Activated CD4-positive, alpha-beta T cell treated with anti-CD3 and anti-CD28 coated beads, Interleukin-2, amount 50 U/mL, for 16 hours (primary cell): Measurements from ENCODE around the gene SPDYE6.
"Not testable (repeated sequence)": the region's sequence is repeated elsewhere in the genome, so short reads cannot be mapped to it uniquely, and the experiment has no call there.

Experiments
- DNase-seq: peaks from one replicate; pipeline ENCODE4 v3.0.0-alpha.2; 2020

SPDYE6 gene

DNA sequence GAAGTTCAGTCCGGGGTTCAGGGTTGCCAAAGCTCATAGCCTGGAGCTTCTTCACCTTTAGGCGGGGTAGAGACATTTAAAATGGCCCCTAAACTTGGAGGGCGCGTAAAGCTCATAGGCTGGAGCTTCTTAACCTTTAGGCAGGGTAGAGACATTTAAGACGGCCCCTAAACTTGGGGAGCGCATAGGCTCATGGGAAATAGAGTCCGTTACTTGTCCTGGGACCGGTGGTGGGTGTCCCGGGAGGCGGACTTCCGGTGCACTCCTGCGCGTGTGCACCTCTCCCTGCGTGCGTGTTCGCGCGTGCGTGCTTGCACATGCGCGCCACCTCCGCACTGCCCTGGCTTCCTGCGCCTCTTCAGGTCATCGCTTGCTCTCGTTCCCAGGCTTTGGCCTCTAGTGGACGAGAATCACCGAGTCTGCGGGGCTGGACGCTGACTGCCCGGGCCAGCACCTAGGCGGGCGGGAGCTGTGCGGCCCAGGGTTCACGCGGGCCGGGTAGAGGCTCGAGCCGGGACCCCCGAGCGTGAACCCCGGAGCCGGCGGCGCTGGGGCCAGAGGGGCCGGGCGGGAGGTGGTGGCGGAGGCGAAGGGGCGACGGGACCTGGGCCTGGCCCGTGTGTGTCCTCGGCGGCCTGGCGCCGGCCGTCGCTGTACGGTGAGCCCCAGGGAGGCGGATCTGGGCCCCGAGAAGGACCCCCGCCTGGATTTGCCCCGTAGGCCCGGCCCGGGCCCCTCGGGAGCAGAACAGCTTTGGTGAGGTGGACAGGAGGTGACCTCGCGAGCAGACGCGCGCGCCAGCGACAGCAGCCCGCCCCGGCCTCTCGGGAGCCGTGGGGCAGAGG lies 7.5 kb upstream of the SPDYE6 start:
- DNase-seq = peak; percentile 98

- DNase-seq = not testable (repeated sequence)
These were observed 9.3 kb downstream of the SPDYE6 start for GRCh38 chr7:102346983-102347382.

DNA sequence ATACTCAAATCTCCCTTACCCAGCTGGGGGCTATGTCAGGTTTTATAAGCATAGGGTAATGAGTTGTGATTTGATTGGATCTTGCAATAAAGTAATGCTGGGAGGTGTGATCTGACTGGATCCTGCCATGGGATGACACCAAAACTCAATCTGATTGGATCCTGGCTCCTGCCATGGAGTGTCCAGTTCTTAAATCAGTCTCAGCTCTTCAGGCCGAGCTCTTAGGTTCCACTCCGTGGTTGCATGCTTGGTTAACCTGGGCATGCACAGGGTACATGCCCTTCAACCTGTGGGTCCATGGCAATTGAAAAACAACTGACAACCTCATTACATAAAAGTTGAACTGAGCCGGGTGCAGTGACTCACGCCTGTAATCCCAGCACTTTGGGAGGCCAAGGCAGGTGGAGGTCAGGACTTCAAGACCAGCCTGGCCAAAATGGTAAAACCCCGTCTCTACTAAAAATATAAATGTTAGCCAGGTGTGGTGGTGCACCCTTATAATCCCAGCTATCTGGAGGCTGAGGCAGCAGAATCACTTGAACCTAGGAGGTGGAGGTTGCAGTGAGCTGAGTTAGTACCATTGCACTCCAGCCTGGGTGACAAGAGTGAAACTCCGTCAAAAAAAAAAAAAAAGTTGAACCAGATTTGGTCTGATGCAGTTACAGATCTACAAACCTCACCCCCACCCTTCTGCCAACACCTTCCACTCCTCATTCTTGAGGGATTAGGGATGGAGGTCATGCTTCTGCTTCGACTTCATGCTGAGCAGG lies 15.5 kb downstream of the SPDYE6 start:
- DNase-seq = not testable (repeated sequence)

DNA sequence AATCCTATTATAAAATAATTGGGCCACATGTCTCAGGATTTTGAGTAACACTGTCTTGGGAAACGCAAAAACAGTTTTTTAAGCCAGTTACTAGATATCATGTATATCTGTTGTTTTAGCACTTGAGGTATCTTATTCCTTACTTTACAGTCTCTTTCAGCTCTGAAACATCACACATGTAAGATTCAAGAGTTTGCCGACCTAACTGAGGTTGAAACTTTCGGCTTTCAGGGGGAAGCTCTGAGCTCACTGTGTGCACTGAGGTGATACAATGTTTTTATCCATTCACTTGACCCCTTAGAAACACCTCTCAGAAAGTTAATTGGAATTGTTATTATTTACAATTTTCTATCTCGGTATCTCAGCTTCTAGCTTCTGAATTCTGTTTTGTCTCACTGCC lies 18.8 kb downstream of the SPDYE6 start:
- DNase-seq = not testable (repeated sequence)

GRCh38 chr7:102337002-102337401 lies 19.2 kb downstream of the SPDYE6 start:
- DNase-seq = not testable (repeated sequence)

DNA sequence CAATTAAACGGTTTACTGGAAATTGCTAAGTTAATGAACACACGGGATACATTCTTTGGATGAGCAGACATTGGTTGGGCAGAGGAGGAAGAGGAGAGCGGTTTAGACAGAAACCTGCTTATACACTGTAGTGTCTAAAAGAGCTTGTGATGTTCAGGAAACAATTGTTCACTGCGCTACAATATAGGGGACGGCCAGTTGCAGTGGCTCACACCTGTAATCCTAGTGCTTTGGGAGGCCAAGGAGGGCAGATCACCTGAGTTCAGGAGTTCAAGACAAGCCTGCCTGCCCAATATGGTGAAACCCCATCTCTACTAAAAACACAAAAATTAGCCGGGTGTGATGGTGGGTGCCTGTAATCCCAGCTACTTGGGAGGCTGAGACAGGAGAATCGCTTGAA lies 20.7 kb downstream of the SPDYE6 start:
- DNase-seq = not testable (repeated sequence)

- not testable (repeated sequence) for DNase-seq
These were observed 25.4 kb downstream of the SPDYE6 start for GRCh38 chr7:102330666-102331460.

GRCh38 chr7:102329366-102329765 lies 26.9 kb downstream of the SPDYE6 start:
- DNase-seq = not testable (repeated sequence)

- DNase-seq = not testable (repeated sequence)
These were observed 27.4 kb downstream of the SPDYE6 start for GRCh38 chr7:102328863-102329262.

- not testable (repeated sequence) for DNase-seq
These were observed 29.1 kb downstream of the SPDYE6 start for GRCh38 chr7:102327183-102327582.

DNA sequence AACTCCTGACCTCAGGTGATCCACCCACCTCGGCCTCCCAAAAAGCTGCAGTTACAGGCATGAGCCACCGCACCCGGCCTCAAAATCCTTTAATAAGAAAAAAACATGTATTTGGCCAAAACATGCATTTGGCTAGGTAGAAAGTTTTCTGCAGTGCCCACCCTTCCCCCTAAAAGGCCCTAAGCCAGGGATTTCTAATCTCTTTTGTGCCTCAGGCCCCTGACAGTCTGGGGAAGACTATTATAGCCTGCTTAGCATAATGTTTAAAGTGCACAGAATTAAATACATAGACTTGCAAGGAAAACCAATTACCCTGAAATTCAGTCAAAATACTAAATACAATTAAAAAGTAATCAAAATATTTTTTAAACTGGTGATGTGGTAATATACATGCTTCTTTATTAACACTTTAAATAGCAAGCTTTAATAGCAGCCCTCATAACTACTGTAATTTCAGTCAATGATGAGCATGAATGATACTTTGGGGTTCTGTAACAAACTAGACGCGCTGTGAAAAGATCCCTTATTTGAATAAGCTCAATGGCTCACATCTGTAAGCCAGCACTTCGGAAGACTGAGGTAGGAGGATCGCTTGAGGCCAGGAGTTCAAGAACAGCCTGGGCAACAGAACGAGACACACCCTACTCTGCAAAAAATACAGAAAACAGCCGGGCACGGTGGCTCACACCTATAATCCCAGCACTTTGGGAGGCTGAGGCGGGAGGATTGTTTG lies 29.9 kb downstream of the SPDYE6 start:
- DNase-seq = no peak

DNA sequence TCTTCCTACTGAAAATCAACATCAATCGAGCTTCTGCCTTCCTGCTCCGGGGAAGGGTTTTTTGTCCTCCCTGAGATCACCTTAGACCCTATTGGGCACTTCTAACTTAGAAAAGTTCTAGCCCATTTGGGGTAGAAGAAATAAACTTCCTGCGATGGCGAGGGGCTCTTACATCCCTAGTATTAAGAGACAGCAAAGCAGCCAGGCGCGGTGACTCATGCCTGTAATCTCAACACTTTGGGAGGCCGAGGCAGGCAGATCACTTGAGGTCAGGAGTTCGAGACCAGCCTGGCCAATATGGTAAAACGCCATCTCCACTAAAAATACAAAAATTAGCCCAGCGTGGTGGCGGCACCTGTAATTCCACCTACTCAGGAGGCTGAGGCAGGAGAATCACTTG lies 31.1 kb downstream of the SPDYE6 start:
- not testable (repeated sequence) for DNase-seq

DNA sequence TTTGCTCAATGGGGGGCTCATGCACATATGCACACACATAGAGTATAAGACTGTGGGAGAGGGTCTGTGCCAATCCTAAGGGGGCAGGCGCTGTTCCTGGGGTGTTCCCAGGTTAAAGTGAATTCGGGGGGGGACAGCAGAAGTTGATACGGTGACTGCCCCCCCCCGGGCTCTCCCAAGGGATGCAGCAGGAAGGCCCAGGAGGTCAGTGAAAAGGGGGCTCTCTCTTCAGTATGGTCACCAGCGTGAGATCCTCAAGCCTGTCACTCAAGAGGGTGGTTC lies 32.4 kb downstream of the SPDYE6 start:
- DNase-seq = no peak

DNA sequence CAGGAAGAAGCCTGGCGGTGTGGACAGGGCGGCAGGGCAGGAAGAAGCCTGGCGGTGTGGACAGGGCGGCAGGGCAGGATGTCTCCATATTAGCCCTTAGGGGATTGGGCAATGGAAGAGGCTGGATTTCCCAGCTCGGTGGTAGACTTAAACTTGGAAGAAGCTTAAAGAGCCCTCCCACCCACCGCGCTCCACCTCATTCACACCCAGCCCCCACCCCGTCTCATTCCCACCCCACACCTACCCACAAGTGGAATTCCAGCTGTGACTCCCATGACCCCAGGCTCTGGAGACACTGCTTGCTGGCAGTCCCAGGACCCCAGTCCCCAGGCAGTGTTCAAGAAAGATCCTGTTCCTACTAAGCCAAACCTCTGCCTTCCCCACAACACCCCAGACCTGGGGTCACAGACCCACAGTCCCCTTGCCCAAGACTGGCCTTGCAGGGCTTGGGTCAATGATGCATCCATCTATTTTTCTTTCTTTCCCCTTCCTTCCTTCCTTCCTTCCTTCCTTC lies 34.0 kb downstream of the SPDYE6 start:
- no peak for DNase-seq

DNA sequence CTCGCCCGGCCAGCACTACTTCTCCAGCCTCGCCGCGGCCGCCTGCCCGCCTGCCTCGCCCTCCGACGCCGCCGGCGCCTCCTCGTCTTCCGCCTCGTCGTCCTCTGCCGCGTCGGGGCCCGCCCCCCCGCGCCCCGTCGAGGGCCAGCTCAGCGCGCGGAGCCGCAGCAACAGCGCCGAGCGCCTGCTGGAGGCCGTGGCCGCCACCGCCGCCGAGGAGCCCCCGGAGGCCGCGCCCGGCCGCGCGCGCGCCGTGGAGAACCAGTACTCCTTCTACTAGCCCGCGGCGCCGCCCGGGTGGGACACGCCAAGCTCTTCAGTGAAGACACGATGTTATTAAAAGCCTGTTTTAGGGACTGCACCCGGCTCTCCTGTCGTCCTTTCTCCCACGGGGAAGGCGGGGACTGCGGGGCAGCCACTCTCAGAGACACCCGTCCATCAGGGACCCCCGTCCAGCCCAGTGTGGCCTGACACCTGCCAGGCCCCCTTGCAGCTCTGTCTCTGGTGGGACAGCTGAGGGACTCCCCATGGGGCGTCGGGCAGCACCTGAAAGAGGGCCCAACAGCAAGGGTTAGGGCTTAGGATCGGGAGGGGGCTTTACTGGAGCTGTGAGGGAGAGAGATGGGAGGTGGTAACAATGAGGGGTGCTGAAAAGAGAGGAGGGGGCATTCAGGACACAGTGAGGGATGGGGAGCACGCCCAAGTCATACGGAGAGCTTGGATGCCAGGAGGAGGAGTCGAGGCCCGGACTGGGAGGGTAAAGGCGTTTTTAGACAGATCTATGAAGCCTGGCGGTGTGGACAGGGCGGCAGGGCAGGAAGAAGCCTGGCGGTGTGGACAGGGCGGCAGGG lies 34.7 kb downstream of the SPDYE6 start:
- DNase-seq = no peak

DNA sequence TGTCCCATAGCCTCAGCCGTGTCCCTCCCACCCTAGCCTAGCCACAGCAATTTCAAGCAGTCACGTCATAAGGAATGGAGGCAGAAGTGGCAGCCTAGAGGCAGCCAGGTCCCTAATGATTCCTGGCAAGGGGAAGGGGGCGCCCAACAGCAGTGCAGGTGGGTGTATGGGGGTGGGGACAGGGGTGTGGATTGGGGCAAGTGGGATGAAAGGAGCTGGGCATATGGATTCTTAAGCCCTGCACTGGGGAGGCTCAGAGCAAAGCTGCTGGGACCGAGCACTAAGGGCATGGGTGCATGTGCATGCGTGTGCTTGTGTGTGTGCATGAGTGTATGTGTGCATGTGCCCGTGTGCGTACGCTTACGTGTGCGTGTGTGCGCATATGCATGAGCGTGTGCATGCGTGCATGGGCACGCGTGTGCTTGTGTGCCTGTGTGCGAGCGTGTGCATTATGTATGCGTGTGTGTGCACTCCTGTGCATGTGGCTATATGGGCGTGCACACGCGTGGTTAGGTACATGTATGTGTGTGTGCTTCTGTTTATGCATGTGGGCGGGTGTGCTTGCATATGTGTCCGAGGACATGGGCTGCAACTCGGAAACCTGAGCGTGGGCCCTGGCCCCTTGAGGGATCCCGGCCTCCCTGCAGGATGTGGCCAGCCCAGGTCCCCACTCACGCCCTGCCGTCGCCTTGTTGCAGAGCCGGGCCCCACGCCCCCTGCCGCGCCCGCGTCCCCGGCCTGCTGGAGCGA lies 35.5 kb downstream of the SPDYE6 start:
- no peak for DNase-seq

DNA sequence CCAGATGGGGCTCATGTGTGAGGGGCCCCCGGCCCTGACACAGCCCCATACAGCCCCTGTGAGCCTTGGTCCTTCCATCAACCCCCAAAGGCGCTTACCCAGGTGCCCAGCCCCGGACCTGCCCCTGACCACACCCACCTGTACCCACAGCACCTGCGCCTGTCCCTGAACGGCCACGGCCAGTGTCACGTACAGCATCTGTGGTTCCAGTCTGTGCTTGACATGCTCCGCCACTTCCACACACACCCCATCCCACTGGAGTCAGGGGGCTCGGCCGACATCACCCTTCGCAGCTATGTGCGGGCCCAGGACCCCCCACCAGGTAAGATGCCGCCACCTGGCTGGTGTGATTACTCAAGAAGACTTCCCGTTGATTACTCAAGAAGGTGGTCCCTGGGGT lies 36.1 kb downstream of the SPDYE6 start:
- no peak for DNase-seq

- DNase-seq = no peak
These were observed 36.6 kb downstream of the SPDYE6 start for GRCh38 chr7:102319671-102320070.

DNA sequence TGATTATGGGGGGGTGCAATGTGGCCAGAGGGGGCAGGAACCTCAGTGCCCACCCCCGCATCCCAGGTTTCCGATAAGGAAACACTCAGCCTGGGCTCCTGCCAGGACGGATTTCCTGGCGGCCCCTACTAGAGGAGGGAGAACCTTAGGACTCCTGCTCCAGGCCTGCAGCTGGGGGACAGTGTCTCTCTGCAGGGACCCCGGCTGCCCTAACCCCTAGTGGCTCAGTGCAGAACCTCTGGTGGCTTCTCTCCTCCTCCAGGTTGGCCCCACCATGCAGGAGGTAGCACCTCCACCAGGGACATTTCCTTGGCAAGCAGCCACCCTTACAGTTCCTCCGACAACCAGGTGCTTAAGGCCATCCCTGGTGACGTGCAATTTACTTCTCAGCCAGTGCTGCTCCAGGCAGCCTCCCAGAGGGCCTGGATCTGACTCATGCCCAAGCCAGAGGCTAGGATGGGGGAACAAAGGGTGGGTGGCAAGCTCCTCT lies 37.7 kb downstream of the SPDYE6 start:
- DNase-seq = no peak

GRCh38 chr7:102317231-102318059 lies 38.8 kb downstream of the SPDYE6 start:
- no peak for DNase-seq
